ENCODE results near the gene LINGO4.

LINGO4 gene

GRCh38 chr1:151837884-151838221, 32.6 kb upstream of the LINGO4 start:
- TF ChIP-seq MYC (IDR thresholded peaks at IDR 0.05; ENCODE audit: low read depth, low read length) (no peak), POLR2A (IDR thresholded peaks at IDR 0.05; ENCODE audit: extremely low read depth, insufficient read length) (no peak), CTCF (IDR thresholded peaks at IDR 0.05; ENCODE audit: low read depth, low read length) (no peak), MAX (IDR thresholded peaks at IDR 0.05; ENCODE audit: low read depth, low read length) (no peak)
- H3K4me3 ChIP-seq (ENCODE audit: low read depth, low read length): no peak overlapping the region
- DNase-seq (ENCODE audit: low read depth): no peak

GRCh38 chr1:151837197-151837596, 32.0 kb upstream of the LINGO4 start:
- TF ChIP-seq CTCF (IDR thresholded peaks at IDR 0.05; ENCODE audit: low read depth, low read length) (no peak), MAX (IDR thresholded peaks at IDR 0.05; ENCODE audit: low read depth, low read length) (no peak), MYC (IDR thresholded peaks at IDR 0.05; ENCODE audit: low read depth, low read length) (no peak), POLR2A (IDR thresholded peaks at IDR 0.05; ENCODE audit: extremely low read depth, insufficient read length) (no peak)
- DNase-seq (ENCODE audit: low read depth): no peak
- H3K4me3 ChIP-seq (ENCODE audit: low read depth, low read length): no peak overlapping the region

- TF ChIP-seq CTCF (IDR thresholded peaks at IDR 0.05; ENCODE audit: low read depth, low read length): no peak
- TF ChIP-seq POLR2A (IDR thresholded peaks at IDR 0.05; ENCODE audit: extremely low read depth, insufficient read length): no peak
- no peak for TF ChIP-seq MYC (IDR thresholded peaks at IDR 0.05; ENCODE audit: low read depth, low read length)
- TF ChIP-seq MAX (IDR thresholded peaks at IDR 0.05; ENCODE audit: low read depth, low read length): no peak
- no peak overlapping the region for H3K4me3 ChIP-seq (ENCODE audit: low read depth, low read length)
- DNase-seq (ENCODE audit: low read depth): no peak
Measured at GRCh38 chr1:151835596-151835995, 30.4 kb upstream of the LINGO4 start.

GRCh38 chr1:151834239-151834638, 29.0 kb upstream of the LINGO4 start:
- TF ChIP-seq CTCF (IDR thresholded peaks at IDR 0.05; ENCODE audit: low read depth, low read length): no peak
- no peak overlapping the region for H3K4me3 ChIP-seq (ENCODE audit: low read depth, low read length)
- DNase-seq (ENCODE audit: low read depth): no peak

- no peak for DNase-seq (ENCODE audit: low read depth)
- H3K4me3 ChIP-seq (ENCODE audit: low read depth, low read length): no peak overlapping the region
- TF ChIP-seq CTCF (IDR thresholded peaks at IDR 0.05; ENCODE audit: low read depth, low read length): no peak
- no peak for TF ChIP-seq POLR2A (IDR thresholded peaks at IDR 0.05; ENCODE audit: extremely low read depth, insufficient read length)
- no peak for TF ChIP-seq MAX (IDR thresholded peaks at IDR 0.05; ENCODE audit: low read depth, low read length)
- TF ChIP-seq MYC (IDR thresholded peaks at IDR 0.05; ENCODE audit: low read depth, low read length): no peak
Measured at GRCh38 chr1:151833172-151833900, 28.1 kb upstream of the LINGO4 start.

Data from NB4 (cell line).